ENCODE data around the gene CHMP2B.
"Not testable (repeated sequence)": the region's sequence is repeated elsewhere in the genome, so short reads cannot be mapped to it uniquely, and the experiment has no call there.

- TF ChIP-seq EZH2 (IDR thresholded peaks at IDR 0.05; ENCODE audit: insufficient read depth, poor library complexity, severe bottlenecking); EZH2phosphoT487 (IDR thresholded peaks at IDR 0.05; ENCODE audit: insufficient read depth, low read depth): not testable (repeated sequence)
These were observed 21.1 kb downstream of the CHMP2B start for GRCh38 chr3:87248231-87248630.

Data from GM23248 (cell line).